Stimulated activated CD4-positive, alpha-beta T cell treated with anti-CD3 and anti-CD28 coated beads, Interleukin-2, amount 100 ng/mL, for 4 hours (primary cell): ENCODE data around the gene RBFOX2.
"Not testable (repeated sequence)": the region's sequence is repeated elsewhere in the genome, so short reads cannot be mapped to it uniquely, and the experiment has no call there.

Experiments used
- DNase-seq: peaks from one replicate; pipeline ENCODE4 v3.0.0-alpha.2; 2020; ENCODE audit warnings: low read depth

Gene RBFOX2

GRCh38 chr22:36042240-36042639 lies 13.6 kb upstream of the RBFOX2 start:
- DNase-seq: no peak

GRCh38 chr22:36039125-36039524 lies 10.5 kb upstream of the RBFOX2 start:
- DNase-seq: no peak

GRCh38 chr22:36037102-36037758 lies 8.6 kb upstream of the RBFOX2 start:
- no peak for DNase-seq

- DNase-seq: no peak
Observed at GRCh38 chr22:36036167-36036624, 7.6 kb upstream of the RBFOX2 start.

GRCh38 chr22:36032611-36033010 lies 4.0 kb upstream of the RBFOX2 start:
- DNase-seq: no peak

- DNase-seq: no peak
Observed at GRCh38 chr22:36029406-36029755, 757 bp upstream of the RBFOX2 start.

GRCh38 chr22:36027935-36028645 lies 534 bp downstream of the RBFOX2 start:
- no peak for DNase-seq

GRCh38 chr22:36027579-36027934 lies 1.1 kb downstream of the RBFOX2 start:
- no peak for DNase-seq

DNA sequence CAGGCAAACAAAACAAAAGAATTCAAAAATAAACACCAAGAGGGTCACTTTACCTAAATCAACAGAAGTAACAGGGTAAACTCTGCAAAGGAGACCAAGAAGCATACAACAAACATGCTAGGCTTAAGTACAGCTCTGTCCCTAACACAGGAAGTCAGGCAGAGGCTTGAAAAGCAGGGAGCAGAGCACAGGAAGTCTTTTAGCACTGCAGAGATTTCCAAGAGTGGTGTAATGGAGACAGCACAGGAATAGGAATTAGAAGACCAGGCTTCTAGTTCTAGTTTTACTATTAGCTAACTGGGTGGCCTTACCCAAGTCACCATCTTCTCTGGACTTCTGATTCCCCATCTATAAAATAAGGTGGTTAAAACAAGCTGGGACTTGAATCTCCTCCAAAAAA lies 1.9 kb downstream of the RBFOX2 start:
- DNase-seq: no peak

GRCh38 chr22:36022697-36023096 lies 5.9 kb downstream of the RBFOX2 start:
- no peak for DNase-seq

DNA sequence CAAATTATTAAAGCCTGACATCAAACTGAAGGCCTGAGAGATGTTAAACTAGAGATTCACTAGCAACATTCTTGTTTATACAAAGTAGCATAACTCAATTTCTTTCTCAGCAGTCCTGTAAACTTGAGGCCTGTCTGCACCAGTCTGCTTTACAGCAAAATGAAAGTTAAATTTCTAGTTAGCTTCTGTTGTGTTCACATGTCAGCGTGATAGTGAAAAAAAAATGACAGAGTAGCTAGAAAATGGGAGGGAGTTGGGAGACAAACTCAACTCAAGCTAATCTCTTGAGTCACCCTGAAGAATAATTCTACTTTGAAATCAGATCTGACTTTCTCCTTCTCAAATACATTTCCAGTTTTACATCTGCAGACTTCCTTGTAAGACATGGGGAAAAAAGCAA lies 6.5 kb downstream of the RBFOX2 start:
- no peak for DNase-seq

GRCh38 chr22:36021606-36022153 lies 6.9 kb downstream of the RBFOX2 start:
- DNase-seq: no peak

GRCh38 chr22:36020865-36021264 lies 7.8 kb downstream of the RBFOX2 start:
- DNase-seq: not testable (repeated sequence)

GRCh38 chr22:36017651-36018091 lies 11.0 kb downstream of the RBFOX2 start:
- no peak for DNase-seq

DNA sequence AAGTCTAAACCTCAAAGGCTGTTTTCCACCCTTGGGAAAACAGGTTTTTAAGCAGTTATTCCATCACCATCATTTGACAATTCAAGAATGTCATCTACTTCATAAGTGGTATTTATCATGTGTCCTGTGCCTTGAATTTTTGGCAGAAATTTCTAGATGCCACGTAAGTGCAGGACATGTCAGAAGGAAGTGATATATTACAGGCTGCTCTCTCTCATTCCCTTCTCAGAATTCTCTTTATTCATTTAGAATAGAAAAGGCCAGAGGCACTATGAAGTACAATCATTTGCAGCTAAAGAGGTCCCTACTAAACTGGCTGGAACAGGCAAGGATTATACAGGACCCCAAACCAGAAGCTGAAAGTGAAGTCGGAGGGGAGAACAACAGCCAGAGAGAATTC lies 11.9 kb downstream of the RBFOX2 start:
- no peak for DNase-seq

GRCh38 chr22:36015811-36016529 lies 12.7 kb downstream of the RBFOX2 start:
- DNase-seq: no peak

DNA sequence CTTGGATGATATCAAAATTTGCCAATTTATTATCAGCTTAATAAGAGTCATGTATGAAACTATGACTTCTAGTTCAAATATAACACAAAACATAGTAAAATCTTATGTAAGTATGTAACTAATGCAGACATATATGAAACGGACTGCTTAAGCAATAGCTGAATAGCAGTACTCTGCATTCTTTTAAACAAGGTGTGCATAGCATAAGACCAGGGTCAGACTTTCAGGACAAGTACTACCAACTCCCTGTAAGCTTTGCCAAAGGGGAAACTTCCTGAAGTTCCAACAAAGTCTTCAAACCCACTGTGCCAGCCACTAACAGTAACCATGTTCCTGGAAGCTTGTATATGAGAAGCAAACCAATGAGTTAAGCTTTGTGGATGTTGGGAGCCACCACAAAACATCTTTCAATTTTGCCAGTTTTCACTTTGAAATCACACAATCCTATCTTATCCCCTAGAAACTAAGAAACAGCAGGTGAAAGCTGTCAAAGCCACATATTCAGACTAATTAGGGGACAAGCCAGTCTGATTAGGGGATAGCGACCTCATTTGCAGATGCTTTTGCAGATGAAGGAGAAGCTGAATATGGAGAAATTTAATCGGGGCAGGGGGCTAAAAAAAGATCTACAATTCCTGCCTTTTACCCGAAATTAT lies 13.3 kb downstream of the RBFOX2 start:
- DNase-seq: no peak

DNA sequence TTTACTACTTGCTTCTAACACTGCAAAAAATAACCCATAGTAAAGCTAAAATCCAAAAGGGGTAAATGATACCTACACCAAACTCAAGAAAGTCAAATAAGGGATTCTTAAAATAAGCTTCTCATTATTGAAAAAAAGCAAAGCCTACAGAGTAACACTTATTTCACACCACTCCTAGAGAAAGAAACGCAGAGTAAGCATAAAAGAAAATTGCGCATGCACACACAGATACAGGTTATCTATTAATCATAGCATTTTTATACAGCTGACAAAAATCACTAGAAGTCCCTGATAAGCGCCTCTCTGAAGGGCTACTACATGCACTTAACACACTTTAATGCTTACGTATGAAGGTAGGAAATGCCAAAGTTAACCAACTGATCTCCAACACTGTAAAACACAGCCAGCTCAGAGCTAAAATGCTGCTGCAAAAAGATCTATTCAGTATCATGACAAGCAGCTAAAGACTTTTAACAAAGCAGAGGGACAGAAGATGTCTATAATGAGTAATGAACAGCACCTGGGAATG lies 14.0 kb downstream of the RBFOX2 start:
- DNase-seq: no peak

DNA sequence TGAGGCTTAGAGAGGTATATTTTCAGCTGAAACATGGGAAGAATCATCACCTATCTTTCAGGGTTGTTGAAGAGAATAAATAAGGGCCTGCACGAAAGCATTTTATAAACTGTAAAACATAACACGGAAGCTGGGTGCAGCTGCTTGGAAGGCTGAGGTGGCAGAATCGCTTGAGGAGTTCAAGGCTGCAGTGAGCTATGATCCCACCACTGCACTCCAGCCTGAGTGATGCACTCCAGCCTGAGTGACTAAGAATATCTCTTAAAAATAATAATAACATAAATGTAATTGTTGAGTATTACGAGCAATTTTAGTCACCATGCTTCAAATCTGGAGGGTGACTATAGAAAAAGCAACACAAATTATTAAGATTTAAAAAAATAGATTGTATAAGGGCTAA lies 16.3 kb downstream of the RBFOX2 start:
- DNase-seq: no peak

GRCh38 chr22:36010882-36011281 lies 17.7 kb downstream of the RBFOX2 start:
- no peak for DNase-seq

DNA sequence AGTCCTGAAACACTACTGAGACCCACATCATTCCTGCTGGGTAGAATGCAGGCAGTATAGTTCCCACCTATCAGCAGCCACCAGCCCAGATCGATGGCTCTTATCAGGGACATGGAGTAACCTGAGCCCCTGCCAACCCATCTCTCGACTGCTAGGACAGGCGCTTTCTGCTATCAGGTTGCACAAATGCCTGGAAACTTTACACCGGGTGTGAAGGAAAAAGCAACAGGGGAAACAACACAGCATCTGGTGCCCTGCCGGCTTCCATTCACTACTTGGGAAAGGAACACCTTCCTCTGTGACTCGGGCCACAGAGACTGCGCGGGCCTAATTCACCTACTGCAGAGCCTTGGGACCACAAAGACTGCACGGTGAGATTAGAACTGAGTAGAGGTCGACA lies 18.5 kb downstream of the RBFOX2 start:
- DNase-seq: no peak

DNA sequence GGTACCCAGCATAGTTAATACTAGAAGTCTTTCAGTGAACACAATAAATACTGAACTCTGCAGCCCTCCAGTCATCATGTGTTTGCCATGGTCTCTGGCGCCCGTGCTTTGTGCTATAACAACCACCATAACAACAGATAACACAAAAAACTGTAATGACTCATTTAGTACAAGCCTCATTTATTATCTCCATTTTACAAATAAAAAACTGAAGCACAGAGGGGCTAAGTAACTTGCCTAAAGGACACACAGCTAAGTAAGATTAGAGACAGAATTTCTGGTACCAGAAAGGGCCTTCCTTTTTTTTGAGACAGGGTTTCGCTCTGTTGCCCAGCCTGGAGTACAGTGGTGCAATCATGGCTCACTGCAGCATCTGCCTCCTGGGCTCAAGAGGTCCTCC lies 19.5 kb downstream of the RBFOX2 start:
- no peak for DNase-seq
